Glutamatergic neuron (in vitro differentiated cells): Measurements from ENCODE around the gene NPM1. TPM values are rescaled to one million over a fixed set of nuclear protein-coding genes. Genes with fewer than 3 reads are reported as not detected.

Experiments used
- DNase-seq: peaks from one replicate; pipeline ENCODE4 v3.0.0; 2022
- H3K27ac Mint-ChIP-seq: one replicate; pipeline ENCODE4 v1.8.0; 2020; ENCODE audit warnings: mild to moderate bottlenecking, mixed read lengths, inconsistent platforms; ENCODE audit not compliant: unreplicated experiment
- H3K27me3 Mint-ChIP-seq: one replicate; pipeline ENCODE4 v1.8.0; 2020; ENCODE audit warnings: mild to moderate bottlenecking, moderate library complexity, mixed read lengths, inconsistent platforms; ENCODE audit not compliant: unreplicated experiment
- H3K36me3 Mint-ChIP-seq: one replicate; pipeline ENCODE4 v1.8.0; 2020; ENCODE audit warnings: mild to moderate bottlenecking, mixed read lengths, inconsistent platforms; ENCODE audit not compliant: unreplicated experiment
- H3K4me1 Mint-ChIP-seq: one replicate; pipeline ENCODE4 v1.8.0; 2020; ENCODE audit warnings: mild to moderate bottlenecking, low read depth, mixed read lengths, inconsistent platforms; ENCODE audit not compliant: unreplicated experiment
- H3K4me3 Mint-ChIP-seq: one replicate; pipeline ENCODE4 v1.8.0; 2020; ENCODE audit warnings: mild to moderate bottlenecking, mixed read lengths, inconsistent platforms; ENCODE audit not compliant: unreplicated experiment
- H3K9me3 Mint-ChIP-seq: one replicate; pipeline ENCODE4 v1.8.0; 2020; ENCODE audit warnings: mild to moderate bottlenecking, moderate library complexity, mixed read lengths, inconsistent platforms; ENCODE audit not compliant: unreplicated experiment
- total RNA-seq: library from RNA; stranded (reverse); fragmentation: NEBNext Ultra II Directional; extraction: Animal tissue kit (Norgen Biotek cat#: 25700); gene quantifications from one replicate; pipeline ENCODE4 v1.2.1, GENCODE V29; 2021; ENCODE audit not compliant: unreplicated experiment
- TF ChIP-seq, protein P1 (sequence below): fragments of 200-600 bp; sonication (generic); IDR thresholded peaks from one replicate; pipeline ENCODE4 v1.5.0; 2021; ENCODE audit not compliant: partially characterized antibody, unreplicated experiment

Gene NPM1
- total RNA-seq, 1 donor from 2014 or later: 600 TPM

DNA sequence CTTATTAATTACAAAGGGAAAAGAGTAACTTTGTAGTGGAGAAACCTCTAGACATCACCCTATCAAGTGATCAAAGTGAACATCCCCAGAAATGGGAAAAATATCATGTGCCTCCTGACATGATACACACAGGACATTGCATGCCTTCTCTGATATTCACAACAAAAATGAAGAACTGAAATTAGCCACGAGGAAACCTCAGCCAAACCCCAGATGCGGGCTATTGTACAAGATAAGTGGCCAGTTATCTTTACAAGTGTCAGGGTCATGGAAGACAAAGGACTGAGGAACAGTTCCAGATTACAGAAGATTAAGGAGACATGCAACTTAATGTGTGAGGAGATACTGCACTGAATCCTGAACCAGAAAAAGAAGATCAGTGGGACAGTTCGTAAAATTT, 23.8 kb upstream of the NPM1 start:
- no peaks in the 10 kb centered on the region for H3K36me3 Mint-ChIP-seq
- TF ChIP-seq, protein P1, sequence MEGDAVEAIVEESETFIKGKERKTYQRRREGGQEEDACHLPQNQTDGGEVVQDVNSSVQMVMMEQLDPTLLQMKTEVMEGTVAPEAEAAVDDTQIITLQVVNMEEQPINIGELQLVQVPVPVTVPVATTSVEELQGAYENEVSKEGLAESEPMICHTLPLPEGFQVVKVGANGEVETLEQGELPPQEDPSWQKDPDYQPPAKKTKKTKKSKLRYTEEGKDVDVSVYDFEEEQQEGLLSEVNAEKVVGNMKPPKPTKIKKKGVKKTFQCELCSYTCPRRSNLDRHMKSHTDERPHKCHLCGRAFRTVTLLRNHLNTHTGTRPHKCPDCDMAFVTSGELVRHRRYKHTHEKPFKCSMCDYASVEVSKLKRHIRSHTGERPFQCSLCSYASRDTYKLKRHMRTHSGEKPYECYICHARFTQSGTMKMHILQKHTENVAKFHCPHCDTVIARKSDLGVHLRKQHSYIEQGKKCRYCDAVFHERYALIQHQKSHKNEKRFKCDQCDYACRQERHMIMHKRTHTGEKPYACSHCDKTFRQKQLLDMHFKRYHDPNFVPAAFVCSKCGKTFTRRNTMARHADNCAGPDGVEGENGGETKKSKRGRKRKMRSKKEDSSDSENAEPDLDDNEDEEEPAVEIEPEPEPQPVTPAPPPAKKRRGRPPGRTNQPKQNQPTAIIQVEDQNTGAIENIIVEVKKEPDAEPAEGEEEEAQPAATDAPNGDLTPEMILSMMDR: no peak
- H3K27me3 Mint-ChIP-seq: no peaks in the 10 kb centered on the region
- H3K27ac Mint-ChIP-seq: no peak overlapping the region
- no peak for DNase-seq
- no peaks in the 10 kb centered on the region for H3K4me1 Mint-ChIP-seq
- no peak overlapping the region for H3K4me3 Mint-ChIP-seq
- no peaks in the 10 kb centered on the region for H3K9me3 Mint-ChIP-seq

DNA sequence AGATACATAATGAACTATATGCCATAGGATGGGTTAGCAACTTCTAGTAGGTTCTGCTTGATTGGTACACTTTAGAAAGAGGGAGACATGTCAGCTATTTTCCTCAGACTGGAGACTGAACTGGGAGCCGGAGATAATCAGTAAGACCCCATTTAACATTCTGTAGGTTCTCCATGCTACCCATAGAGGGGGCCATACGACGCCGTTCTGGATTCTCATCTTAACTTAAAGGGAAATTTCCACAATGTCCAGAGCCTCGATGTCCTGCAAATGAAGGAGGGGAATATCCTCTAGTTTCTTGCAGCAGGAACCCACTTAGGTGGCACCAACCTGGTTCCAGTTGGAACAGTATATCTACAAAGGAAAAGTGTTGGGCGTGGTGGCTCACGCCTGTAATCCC, 22.3 kb upstream of the NPM1 start:
- Mint-ChIP-seq H3K9me3 (no peaks in the 10 kb centered on the region), H3K27me3 (no peaks in the 10 kb centered on the region), H3K4me1 (no peaks in the 10 kb centered on the region), H3K4me3 (no peak overlapping the region), H3K27ac (no peak overlapping the region), H3K36me3 (no peaks in the 10 kb centered on the region)
- TF ChIP-seq, protein P1: peak; percentile 35
- peak; percentile 21 for DNase-seq

DNA sequence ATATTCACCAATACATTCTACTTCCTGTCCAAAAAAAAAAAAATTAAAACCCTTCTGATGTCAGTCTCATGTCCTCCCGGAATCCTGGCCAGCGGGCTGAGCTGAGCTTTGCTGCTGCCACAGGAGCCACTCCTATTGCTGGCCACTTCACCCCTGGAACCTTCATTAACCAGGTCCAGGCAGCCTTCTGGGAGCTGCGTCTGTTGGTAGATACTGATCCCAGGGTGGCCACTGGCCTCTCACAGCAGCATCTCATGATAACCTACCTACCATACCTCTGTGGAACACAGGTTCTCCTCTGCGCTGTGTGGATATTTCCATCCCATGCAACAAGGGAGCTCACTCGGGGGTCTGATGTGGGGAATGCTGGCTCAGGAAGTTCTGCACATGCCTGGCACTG, 21.0 kb upstream of the NPM1 start:
- no peaks in the 10 kb centered on the region for H3K27me3 Mint-ChIP-seq
- DNase-seq: no peak
- TF ChIP-seq, protein P1: no peak
- no peaks in the 10 kb centered on the region for H3K36me3 Mint-ChIP-seq
- H3K27ac Mint-ChIP-seq: no peak overlapping the region
- no peaks in the 10 kb centered on the region for H3K9me3 Mint-ChIP-seq
- no peaks in the 10 kb centered on the region for H3K4me1 Mint-ChIP-seq
- H3K4me3 Mint-ChIP-seq: no peak overlapping the region

DNA sequence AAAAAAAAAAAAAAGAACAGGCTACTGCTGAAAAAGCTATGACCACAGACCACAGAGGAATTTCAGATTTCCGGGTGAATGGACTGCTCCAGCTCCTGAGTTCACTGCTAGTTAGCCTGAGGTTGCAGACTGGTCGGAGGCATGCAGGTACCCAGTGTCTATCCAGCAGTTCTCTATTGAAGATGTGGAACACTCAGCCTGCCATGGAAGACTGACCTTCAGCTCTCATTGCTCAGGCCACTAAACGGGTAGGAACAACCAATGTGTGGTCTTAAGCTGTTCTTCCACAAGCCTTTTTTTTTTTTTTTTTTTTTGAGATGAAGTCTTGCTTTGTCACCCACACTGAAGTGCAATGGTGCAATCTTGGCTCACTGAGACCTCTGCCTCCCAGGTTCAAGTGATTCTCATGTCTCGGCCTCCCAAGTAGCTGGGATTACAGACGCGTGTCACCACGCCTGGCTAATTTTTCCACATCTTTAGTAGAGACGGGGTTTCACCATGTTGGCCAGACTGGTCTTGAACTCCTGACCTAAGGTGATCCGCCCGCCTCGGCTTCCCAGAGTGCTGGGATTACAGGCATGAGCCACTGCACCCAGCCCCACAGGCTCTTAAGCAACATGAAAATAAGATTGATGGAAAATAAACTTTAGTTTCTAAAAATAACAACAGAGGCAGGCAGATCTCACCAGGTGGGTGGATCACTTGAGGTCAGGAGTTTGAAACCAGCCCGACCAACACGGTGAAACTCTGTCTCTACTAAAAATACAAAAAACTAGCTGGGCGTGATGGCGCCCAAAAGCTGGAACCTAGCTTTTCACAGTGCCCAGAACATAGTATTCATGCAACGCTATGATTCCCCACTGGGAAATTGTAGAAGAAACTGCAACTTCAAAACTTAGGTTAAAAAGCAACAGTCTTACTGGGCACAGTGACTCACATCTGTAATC, 20.0 kb upstream of the NPM1 start:
- Mint-ChIP-seq H3K4me1 (no peaks in the 10 kb centered on the region), H3K27ac (no peak overlapping the region), H3K4me3 (no peak overlapping the region), H3K36me3 (no peaks in the 10 kb centered on the region), H3K9me3 (no peaks in the 10 kb centered on the region), H3K27me3 (no peaks in the 10 kb centered on the region)
- TF ChIP-seq, protein P1: no peak
- no peak for DNase-seq

DNA sequence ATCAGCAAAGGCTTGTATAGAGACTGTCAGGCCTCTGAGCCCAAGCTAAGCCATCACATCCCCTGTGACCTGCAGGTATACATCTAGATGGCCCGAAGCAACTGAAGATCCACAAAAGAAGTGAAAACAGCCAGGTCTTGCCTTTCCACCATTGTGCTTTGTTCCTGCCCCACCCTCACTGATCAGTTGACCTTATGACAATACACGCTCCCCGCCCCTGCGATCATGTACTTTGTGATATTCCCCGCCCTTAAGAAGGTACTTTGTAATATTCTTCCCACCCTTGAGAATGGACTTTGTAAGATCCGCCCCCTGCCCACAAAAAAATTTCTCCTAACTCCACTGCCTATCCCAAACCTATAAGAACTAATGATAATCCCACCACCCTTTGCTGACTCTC, 18.6 kb upstream of the NPM1 start:
- H3K4me3 Mint-ChIP-seq: no peak overlapping the region
- H3K4me1 Mint-ChIP-seq: no peaks in the 10 kb centered on the region
- DNase-seq: no peak
- no peaks in the 10 kb centered on the region for H3K27me3 Mint-ChIP-seq
- no peaks in the 10 kb centered on the region for H3K9me3 Mint-ChIP-seq
- no peaks in the 10 kb centered on the region for H3K36me3 Mint-ChIP-seq
- TF ChIP-seq, protein P1: no peak
- H3K27ac Mint-ChIP-seq: no peak overlapping the region
